Left ventricle myocardium superior (tissue), 1 donor: Measurements from ENCODE around the gene ATP2B3. TPM values are rescaled to one million over a fixed set of nuclear protein-coding genes. Genes with fewer than 3 reads are reported as not detected.

Source experiments
- ATAC-seq: fragments of 200-7000 bp; cut with Tn5 transposase; one replicate; pipeline ENCODE4 v1.9.1; 2020; ENCODE audit warnings: mild to moderate bottlenecking, moderate library complexity
- DNase-seq: peaks from one replicate; pipeline ENCODE4 v3.0.0-alpha.2; 2020
- intact Hi-C: fragments of 100-400 bp; cut with micrococcal nuclease; formaldehyde crosslinking; loops from one replicate; pipeline ENCODE4 v1.11.0; 2022
- total RNA-seq: library from RNA; stranded (reverse); fragmentation: NEBNext Ultra II Directional; extraction: Animal tissue kit (Norgen Biotek cat#: 25700); gene quantifications from one replicate; pipeline ENCODE4 v1.2.1, GENCODE V29; 2021
- donor health status: DM: no; HTN: yes; CAD: no; lungs with severe emphysema.

The ATP2B3 gene
- total RNA-seq, 1 donor from 2014 or later: not detected

GRCh38 chrX:153557618-153558355 is 40.3 kb downstream of the ATP2B3 start:
- intact Hi-C loops: no loop called here

GRCh38 chrX:153560000-153560399 is 42.6 kb downstream of the ATP2B3 start:
- intact Hi-C loops: no loop called here
- DNase-seq (peak; percentile 41), ATAC-seq (peak; percentile 81)

More at GRCh38 chrX:153557618-153558355, 40.3 kb downstream of the ATP2B3 start:
- no peak for ATAC-seq
- DNase-seq: no peak

- no peak for ATAC-seq
- DNase-seq: no peak
- intact Hi-C loops: no loop called here
Measured at GRCh38 chrX:153560466-153560865, 43.0 kb downstream of the ATP2B3 start.

DNA sequence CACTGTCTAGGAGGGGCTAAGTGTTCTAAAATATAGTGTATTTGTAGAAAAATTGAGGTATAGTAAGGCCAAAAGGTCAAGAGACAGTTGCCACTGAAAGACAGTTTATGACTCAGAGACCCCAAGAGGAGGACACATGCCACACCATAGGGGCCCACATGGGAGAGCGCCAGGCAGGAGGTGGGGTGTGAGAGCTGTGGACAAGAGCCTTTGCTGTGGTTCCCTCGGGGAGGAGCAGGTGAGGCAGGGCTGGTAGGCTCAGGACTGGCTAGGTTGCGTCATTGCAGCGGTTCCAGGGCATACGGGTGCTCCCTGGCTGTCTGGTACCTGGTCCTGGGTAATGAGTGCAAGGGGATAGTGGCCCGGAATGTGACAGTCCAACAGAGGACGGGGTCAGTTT is 43.9 kb downstream of the ATP2B3 start:
- intact Hi-C loops: no loop called here
- DNase-seq: no peak
- no peak for ATAC-seq

- DNase-seq: no peak
- intact Hi-C loops: no loop called here
- ATAC-seq: no peak
Measured at GRCh38 chrX:153562546-153562945, 45.1 kb downstream of the ATP2B3 start.

GRCh38 chrX:153564047-153564606 is 46.7 kb downstream of the ATP2B3 start:
- ATAC-seq (peak; percentile 51), DNase-seq (peak; percentile 57)
- intact Hi-C loops: no loop called here

- DNase-seq (no peak), ATAC-seq (no peak)
- intact Hi-C loops: no loop called here
Measured at GRCh38 chrX:153565996-153566580, 48.6 kb downstream of the ATP2B3 start.

GRCh38 chrX:153568451-153569011 is 51.1 kb downstream of the ATP2B3 start:
- ATAC-seq: no peak
- intact Hi-C loops: no loop called here
- DNase-seq: no peak

DNA sequence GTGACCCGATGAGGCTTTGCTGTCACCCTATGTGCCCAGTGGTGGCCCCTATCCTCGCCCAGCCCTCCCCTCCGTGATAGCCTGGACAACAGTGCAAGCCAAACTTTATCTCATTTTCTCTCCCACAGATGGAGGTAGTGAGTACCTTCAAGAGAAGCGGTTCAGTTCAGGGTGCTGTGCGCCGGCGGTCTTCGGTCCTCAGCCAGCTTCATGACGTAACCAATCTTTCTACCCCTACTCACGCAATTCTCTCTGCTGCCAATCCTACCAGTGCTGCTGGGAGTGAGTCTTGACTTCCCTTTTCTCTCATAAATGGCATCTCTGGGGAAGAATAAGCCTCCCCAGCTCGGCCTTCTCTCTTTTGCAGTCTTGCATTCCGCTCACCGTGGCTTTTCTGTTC is 52.0 kb downstream of the ATP2B3 start:
- DNase-seq: no peak
- intact Hi-C loops: no loop called here
- ATAC-seq: no peak

GRCh38 chrX:153571534-153571908 is 54.1 kb downstream of the ATP2B3 start:
- no peak for ATAC-seq
- intact Hi-C loops: no loop called here

DNA sequence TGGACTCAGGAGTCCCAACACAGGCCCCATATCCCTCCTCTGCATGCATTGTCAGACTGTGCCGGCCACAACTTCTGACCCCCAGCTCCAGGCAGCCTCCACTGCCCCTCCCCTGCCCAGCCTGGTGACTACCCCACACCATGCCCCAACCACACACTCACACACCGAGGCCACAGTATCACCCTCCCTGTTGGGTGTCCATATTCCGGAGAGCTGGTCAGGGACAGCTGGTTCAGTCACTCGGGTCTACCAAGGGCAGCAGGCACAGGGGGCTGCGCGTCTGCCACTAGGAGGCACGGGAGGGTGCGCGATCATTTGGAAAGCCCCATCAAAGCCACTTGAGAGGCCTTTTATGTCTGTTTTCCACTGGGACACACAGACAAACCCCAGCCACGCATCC is 55.2 kb downstream of the ATP2B3 start:
- ATAC-seq (no peak), DNase-seq (no peak)
- intact Hi-C loops: no loop called here

More at GRCh38 chrX:153571534-153571908, 54.1 kb downstream of the ATP2B3 start:
- DNase-seq: no peak

GRCh38 chrX:153573984-153574383 is 56.5 kb downstream of the ATP2B3 start:
- ATAC-seq (no peak), DNase-seq (no peak)
- intact Hi-C loops: no loop called here

- ATAC-seq (no peak), DNase-seq (no peak)
- intact Hi-C loops: no loop called here
Measured at GRCh38 chrX:153576239-153576870, 58.9 kb downstream of the ATP2B3 start.

GRCh38 chrX:153576961-153577360 is 59.5 kb downstream of the ATP2B3 start:
- DNase-seq (no peak), ATAC-seq (no peak)
- intact Hi-C loops: no loop called here

GRCh38 chrX:153578200-153578835 is 60.9 kb downstream of the ATP2B3 start:
- ATAC-seq (no peak), DNase-seq (no peak)

GRCh38 chrX:153578889-153579288 is 61.4 kb downstream of the ATP2B3 start:
- intact Hi-C loops: no loop called here
- DNase-seq (no peak), ATAC-seq (no peak)

More at GRCh38 chrX:153578200-153578835, 60.9 kb downstream of the ATP2B3 start:
- intact Hi-C loops: no loop called here

DNA sequence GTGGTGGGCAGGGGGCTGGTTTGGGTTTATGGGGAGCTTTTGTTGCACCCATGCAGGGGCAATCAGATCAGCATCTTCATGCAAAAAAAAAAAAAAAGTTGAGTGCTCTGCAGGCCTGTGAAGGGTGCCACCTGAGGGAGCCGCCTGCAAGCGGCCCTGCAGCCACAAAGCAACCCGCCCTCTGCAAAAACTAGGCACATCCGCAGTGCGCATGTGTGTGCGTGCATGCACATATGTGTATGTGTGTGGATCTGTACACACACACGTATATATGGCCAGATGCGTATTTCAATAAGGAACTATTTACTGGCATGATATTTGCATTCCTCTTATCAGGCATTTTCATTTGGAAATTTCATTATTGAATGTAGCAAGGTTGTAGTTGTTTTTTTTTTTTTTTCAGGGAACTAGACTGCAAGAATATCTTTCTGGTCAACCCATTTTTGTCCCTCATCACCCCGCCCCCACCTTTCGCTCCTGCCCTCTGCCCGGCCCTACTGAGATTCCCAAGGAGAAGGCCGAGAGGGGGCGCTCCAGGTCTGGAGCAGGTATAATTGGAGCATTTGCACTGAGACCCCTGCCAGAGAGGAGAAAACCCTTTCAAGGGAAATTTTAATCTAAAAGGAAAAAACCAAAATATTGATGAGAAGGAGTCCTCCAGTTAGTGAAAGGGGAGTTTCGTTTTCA is 63.4 kb downstream of the ATP2B3 start:
- intact Hi-C loops: no loop called here
- ATAC-seq: no peak
- DNase-seq: peak; percentile 44

DNA sequence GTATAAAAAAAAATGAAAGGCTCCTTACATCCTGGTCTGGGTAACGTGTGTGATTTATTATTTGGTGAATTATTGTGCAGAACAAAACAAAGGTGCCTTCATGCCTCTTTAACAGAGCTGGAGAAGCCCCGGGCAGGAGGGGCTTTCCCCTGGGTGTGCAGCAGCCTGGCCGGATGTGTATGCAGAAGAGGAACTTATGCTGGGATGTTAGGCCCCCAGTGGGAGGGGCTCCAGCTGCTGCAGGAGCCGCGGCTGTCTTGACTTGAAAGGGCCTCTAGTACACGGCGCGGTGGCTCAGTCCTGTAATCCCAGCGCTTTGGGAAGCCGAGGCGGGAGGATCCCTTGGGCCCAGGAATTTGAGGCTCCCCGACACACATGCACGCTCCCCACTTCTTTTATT is 65.5 kb downstream of the ATP2B3 start:
- intact Hi-C loops: no loop called here
- ATAC-seq (peak; percentile 53), DNase-seq (peak; percentile 47)

DNA sequence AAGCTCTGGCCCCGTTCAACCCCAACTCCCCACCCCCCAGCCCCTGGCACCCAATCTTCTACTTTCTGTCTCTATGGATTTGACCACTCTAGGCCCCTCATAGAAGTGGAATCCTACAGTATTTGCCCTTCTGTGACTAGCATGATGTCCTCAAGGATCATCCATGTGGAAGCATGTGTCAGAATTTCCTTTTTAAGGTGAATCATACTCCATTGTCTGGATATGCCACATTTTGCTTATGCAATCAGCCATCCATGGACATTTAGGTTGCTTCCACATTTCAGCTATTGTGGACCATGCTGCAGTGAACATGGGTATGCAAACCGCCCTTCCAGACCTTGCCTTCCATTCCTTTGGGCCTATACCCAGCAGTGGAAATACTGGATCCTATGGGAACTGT is 66.0 kb downstream of the ATP2B3 start:
- DNase-seq (no peak), ATAC-seq (no peak)
- intact Hi-C loops: no loop called here
